GM23248 (cell line): ENCODE measurements around the gene CRYBG1.

Experiments
- EZH2 ChIP-seq: fragments of 200-600 bp; sonication (generic); IDR thresholded peaks from 2 replicates; pipeline ENCODE4 v1.6.1; 2018; ENCODE audit warnings: antibody characterized with exemption, mild to moderate bottlenecking; ENCODE audit not compliant: insufficient read depth, poor library complexity, severe bottlenecking
- EZH2phosphoT487 ChIP-seq: fragments of 200-600 bp; sonication (generic); IDR thresholded peaks from 2 replicates; pipeline ENCODE4 v1.6.1; 2018; ENCODE audit warnings: antibody characterized with exemption, moderate library complexity, mild to moderate bottlenecking, low read depth; ENCODE audit not compliant: insufficient read depth

GRCh38 chr6:106490974-106491373, 130.5 kb downstream of the CRYBG1 start:
- TF ChIP-seq EZH2 (no peak), EZH2phosphoT487 (no peak)
